Ureter (tissue), 1 donor: Measurements from ENCODE around the gene TMEM9B. TPM values are rescaled to one million over a fixed set of nuclear protein-coding genes. Genes with fewer than 3 reads are reported as not detected.

Experiments used
- total RNA-seq: library from RNA; stranded (reverse); gene quantifications from one replicate; pipeline ENCODE4 v1.2.4, GENCODE V29; 2023
- donor health status: DM: yes; HTN: yes; CAD: no.

TMEM9B gene
- total RNA-seq, 1 donor from 2014 or later, result 60.2 TPM

Other genes starting within 250 kb of the TMEM9B start
- gene AKIP1, start 53.3 kb downstream of the TMEM9B start, total RNA-seq, result 17.7 TPM
- not detected for gene C11orf16, start 31.5 kb downstream of the TMEM9B start, total RNA-seq
- gene ASCL3, start 21.4 kb downstream of the TMEM9B start, total RNA-seq, result not detected
- 2.4 TPM for gene NRIP3, start 39.6 kb upstream of the TMEM9B start, total RNA-seq
- gene SCUBE2, start 127.2 kb upstream of the TMEM9B start, total RNA-seq, result 357 TPM